Astrocyte (in vitro differentiated cells and primary cell): ENCODE measurements around the gene AVEN. TPM values are rescaled to one million over a fixed set of nuclear protein-coding genes. Genes with fewer than 3 reads are reported as not detected.

Experiments used
- DNase-seq: peaks from one replicate; pipeline ENCODE4 v3.0.0-alpha.2; 2010; ENCODE audit warnings: low read depth
- FAIRE-seq: peaks from 2 replicates; lab custom pipeline; 2011; peaks lifted over from hg19 to GRCh38; lab: Jason Lieb, UNC
- H2AFZ ChIP-seq: 2 replicates; pipeline ENCODE4 v1.6.0; 2012; ENCODE audit warnings: low read depth, low read length, inconsistent platforms
- H3K27ac ChIP-seq: 2 replicates; pipeline ENCODE4 v1.5.1; 2011; ENCODE audit warnings: low read depth, low read length, inconsistent platforms
- H3K27me3 ChIP-seq: 2 replicates; pipeline ENCODE4 v1.6.0; 2011; ENCODE audit warnings: low read length, inconsistent platforms; ENCODE audit not compliant: insufficient read depth
- H3K36me3 ChIP-seq: 2 replicates; pipeline ENCODE4 v1.5.1; 2011; ENCODE audit warnings: low read length, inconsistent platforms; ENCODE audit not compliant: insufficient read depth
- H3K4me1 ChIP-seq: 2 replicates; pipeline ENCODE4 v1.5.1; 2011; ENCODE audit warnings: low read length, inconsistent platforms; ENCODE audit not compliant: insufficient read depth
- H3K4me2 ChIP-seq: 2 replicates; pipeline ENCODE4 v1.6.0; 2012; ENCODE audit warnings: low read length, inconsistent platforms
- H3K4me3 ChIP-seq: 2 replicates; pipeline ENCODE4 v1.5.1; 2011; ENCODE audit warnings: low read depth, mild to moderate bottlenecking, low read length, inconsistent platforms; ENCODE audit not compliant: insufficient read depth
- H3K79me2 ChIP-seq: 2 replicates; pipeline ENCODE4 v1.6.0; 2012; ENCODE audit warnings: mild to moderate bottlenecking, low read length, inconsistent platforms; ENCODE audit not compliant: insufficient read depth
- H3K9ac ChIP-seq: 2 replicates; pipeline ENCODE4 v1.6.0; 2012; ENCODE audit warnings: mild to moderate bottlenecking, low read length, inconsistent platforms
- H3K9me3 ChIP-seq: 2 replicates; pipeline ENCODE4 v1.5.1; 2012; ENCODE audit warnings: low read depth, mild to moderate bottlenecking, low read length, inconsistent platforms; ENCODE audit not compliant: insufficient read depth
- H4K20me1 ChIP-seq: 2 replicates; pipeline ENCODE4 v1.6.0; 2012; ENCODE audit warnings: low read length, inconsistent platforms; ENCODE audit not compliant: insufficient read depth
- H3K27ac Mint-ChIP-seq: one replicate; pipeline ENCODE4 v1.8.0; 2021; ENCODE audit warnings: mild to moderate bottlenecking, mixed read lengths; ENCODE audit not compliant: unreplicated experiment
- H3K27me3 Mint-ChIP-seq: one replicate; pipeline ENCODE4 v1.8.0; 2021; ENCODE audit warnings: low read depth, mixed read lengths; ENCODE audit not compliant: unreplicated experiment
- H3K36me3 Mint-ChIP-seq: one replicate; pipeline ENCODE4 v1.8.0; 2021; ENCODE audit warnings: low read depth, mixed read lengths; ENCODE audit not compliant: unreplicated experiment
- H3K4me1 Mint-ChIP-seq: one replicate; pipeline ENCODE4 v1.8.0; 2021; ENCODE audit warnings: low read depth, mixed read lengths; ENCODE audit not compliant: unreplicated experiment
- H3K4me3 Mint-ChIP-seq: one replicate; pipeline ENCODE4 v1.8.0; 2021; ENCODE audit warnings: mild to moderate bottlenecking, moderate library complexity, mixed read lengths; ENCODE audit not compliant: unreplicated experiment
- H3K9me3 Mint-ChIP-seq: one replicate; pipeline ENCODE4 v1.8.0; 2021; ENCODE audit warnings: mild to moderate bottlenecking, mixed read lengths; ENCODE audit not compliant: unreplicated experiment
- EZH2 ChIP-seq: IDR thresholded peaks from 2 replicates; pipeline ENCODE4 v1.6.1; 2012; ENCODE audit warnings: mild to moderate bottlenecking, low read length, inconsistent platforms; ENCODE audit not compliant: insufficient read depth
- total RNA-seq: library from RNA; stranded (reverse); gene quantifications from 2 replicates; pipeline ENCODE4 v1.2.1, GENCODE V29; 2021
- TF ChIP-seq, protein P1 (sequence below): IDR thresholded peaks from 2 replicates; pipeline ENCODE4 v1.5.1; 2011; ENCODE audit warnings: low read depth, mild to moderate bottlenecking, inconsistent platforms, low read length, moderate library complexity; ENCODE audit not compliant: insufficient read depth

AVEN gene
- total RNA-seq, 1 donor from 2014 or later = 34.1 TPM

DNA sequence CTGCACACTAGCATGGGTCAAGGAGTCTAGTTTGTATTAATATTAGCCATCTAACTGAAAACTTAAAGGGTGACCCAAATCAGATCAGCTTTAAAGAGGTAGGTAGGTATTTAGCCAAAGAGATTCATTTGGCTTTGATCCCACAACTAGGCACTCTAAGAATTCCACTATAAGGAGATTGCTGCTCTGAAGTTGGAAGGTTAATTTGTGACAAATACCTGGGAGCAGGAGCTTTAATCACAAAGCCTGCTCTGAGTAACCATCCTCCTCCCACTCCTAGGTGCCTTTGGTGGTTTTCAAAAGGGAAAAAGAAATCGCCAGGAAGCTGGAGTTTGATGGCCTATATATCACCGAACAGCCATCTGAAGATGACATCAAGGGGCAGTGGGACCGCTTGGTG is 191.0 kb downstream of the AVEN start:
- Mint-ChIP-seq H3K36me3 (peaks cover 4% of the 10 kb centered on the region), H3K27me3 (no peaks in the 10 kb centered on the region), H3K4me1 (peaks cover 21% of the 10 kb centered on the region), H3K4me3 (no peak overlapping the region), H3K27ac (no peak overlapping the region), H3K9me3 (peaks cover 2% of the 10 kb centered on the region)
- H3K27ac ChIP-seq = no peak overlapping the region
- FAIRE-seq (no peak), DNase-seq (no peak)
- TF ChIP-seq, protein P1, sequence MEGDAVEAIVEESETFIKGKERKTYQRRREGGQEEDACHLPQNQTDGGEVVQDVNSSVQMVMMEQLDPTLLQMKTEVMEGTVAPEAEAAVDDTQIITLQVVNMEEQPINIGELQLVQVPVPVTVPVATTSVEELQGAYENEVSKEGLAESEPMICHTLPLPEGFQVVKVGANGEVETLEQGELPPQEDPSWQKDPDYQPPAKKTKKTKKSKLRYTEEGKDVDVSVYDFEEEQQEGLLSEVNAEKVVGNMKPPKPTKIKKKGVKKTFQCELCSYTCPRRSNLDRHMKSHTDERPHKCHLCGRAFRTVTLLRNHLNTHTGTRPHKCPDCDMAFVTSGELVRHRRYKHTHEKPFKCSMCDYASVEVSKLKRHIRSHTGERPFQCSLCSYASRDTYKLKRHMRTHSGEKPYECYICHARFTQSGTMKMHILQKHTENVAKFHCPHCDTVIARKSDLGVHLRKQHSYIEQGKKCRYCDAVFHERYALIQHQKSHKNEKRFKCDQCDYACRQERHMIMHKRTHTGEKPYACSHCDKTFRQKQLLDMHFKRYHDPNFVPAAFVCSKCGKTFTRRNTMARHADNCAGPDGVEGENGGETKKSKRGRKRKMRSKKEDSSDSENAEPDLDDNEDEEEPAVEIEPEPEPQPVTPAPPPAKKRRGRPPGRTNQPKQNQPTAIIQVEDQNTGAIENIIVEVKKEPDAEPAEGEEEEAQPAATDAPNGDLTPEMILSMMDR = no peak
- TF ChIP-seq EZH2 = no peak
- H3K36me3 ChIP-seq = no peaks in the 10 kb centered on the region
- H3K9me3 ChIP-seq = no peaks in the 10 kb centered on the region
- peaks cover 7% of the 10 kb centered on the region for H3K4me1 ChIP-seq
- no peak overlapping the region for H3K9ac ChIP-seq
- no peak overlapping the region for H3K4me3 ChIP-seq
- no peaks in the 10 kb centered on the region for H3K79me2 ChIP-seq
- no peak overlapping the region for H2AFZ ChIP-seq
- H4K20me1 ChIP-seq = peaks cover 4% of the 10 kb centered on the region
- H3K27me3 ChIP-seq = no peaks in the 10 kb centered on the region
- no peak overlapping the region for H3K4me2 ChIP-seq

DNA sequence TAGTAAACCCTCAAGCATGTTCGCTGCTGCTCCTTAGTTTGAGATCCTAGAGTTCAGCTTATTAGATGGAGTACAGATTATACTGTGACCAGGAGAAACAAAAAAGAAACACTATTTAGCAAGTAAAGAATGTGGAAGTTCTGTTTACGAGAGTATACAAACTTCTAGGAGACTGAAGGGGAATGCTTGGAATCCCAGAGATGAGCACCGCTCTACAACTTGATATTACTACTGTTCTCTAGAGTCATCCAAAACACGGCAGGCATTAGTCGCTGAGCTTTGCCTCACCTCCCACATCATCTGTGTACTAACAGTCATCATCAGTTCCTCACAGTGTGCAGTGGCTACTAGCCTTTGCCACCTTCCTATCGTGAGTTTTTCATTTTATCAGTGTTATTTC is 192.1 kb downstream of the AVEN start:
- no peak for FAIRE-seq
- H3K9me3 ChIP-seq = no peaks in the 10 kb centered on the region
- no peak overlapping the region for H3K27ac Mint-ChIP-seq
- H4K20me1 ChIP-seq = no peaks in the 10 kb centered on the region
- H3K27me3 ChIP-seq = no peaks in the 10 kb centered on the region
- no peak overlapping the region for H3K4me3 Mint-ChIP-seq
- no peaks in the 10 kb centered on the region for H3K4me1 ChIP-seq
- H3K27ac ChIP-seq = no peak overlapping the region
- H3K4me2 ChIP-seq = no peak overlapping the region
- H3K9ac ChIP-seq = no peak overlapping the region
- H3K9me3 Mint-ChIP-seq = peaks cover 5% of the 10 kb centered on the region
- no peaks in the 10 kb centered on the region for H3K27me3 Mint-ChIP-seq
- no peak overlapping the region for H2AFZ ChIP-seq
- no peak for DNase-seq
- TF ChIP-seq, protein P1 = no peak
- TF ChIP-seq EZH2 = no peak
- H3K36me3 ChIP-seq = no peaks in the 10 kb centered on the region
- H3K4me1 Mint-ChIP-seq = peaks cover 10% of the 10 kb centered on the region
- H3K4me3 ChIP-seq = no peak overlapping the region
- no peaks in the 10 kb centered on the region for H3K36me3 Mint-ChIP-seq
- H3K79me2 ChIP-seq = no peaks in the 10 kb centered on the region

DNA sequence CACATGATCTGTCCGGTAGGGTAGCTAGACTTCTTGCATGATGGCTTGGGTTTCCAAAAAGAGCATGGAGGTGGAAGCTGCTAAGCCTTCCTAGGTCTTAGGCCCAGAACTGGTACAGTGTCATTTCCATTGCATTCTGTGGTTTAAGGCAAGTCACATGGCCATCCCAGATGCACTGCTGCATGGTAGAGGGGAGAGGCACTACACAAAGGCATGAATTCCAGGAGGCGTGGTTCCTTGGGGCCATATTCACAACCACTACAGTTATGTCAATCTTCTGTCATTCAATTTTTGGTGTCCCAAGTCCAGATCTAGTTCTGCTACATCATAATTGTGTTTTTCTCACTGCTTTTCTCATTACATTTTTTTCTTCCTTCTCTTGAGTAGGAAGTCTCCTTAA is 192.9 kb downstream of the AVEN start:
- no peaks in the 10 kb centered on the region for H3K36me3 Mint-ChIP-seq
- no peak overlapping the region for H3K4me3 ChIP-seq
- no peak overlapping the region for H2AFZ ChIP-seq
- no peak overlapping the region for H3K27ac ChIP-seq
- H3K9me3 ChIP-seq = no peaks in the 10 kb centered on the region
- no peak for TF ChIP-seq EZH2
- TF ChIP-seq, protein P1 = no peak
- H3K4me1 Mint-ChIP-seq = peaks cover 10% of the 10 kb centered on the region
- H3K36me3 ChIP-seq = no peaks in the 10 kb centered on the region
- no peaks in the 10 kb centered on the region for H3K27me3 ChIP-seq
- no peak overlapping the region for H3K4me2 ChIP-seq
- H3K9me3 Mint-ChIP-seq = peaks cover 5% of the 10 kb centered on the region
- no peaks in the 10 kb centered on the region for H3K79me2 ChIP-seq
- no peak overlapping the region for H3K4me3 Mint-ChIP-seq
- no peaks in the 10 kb centered on the region for H3K27me3 Mint-ChIP-seq
- H3K27ac Mint-ChIP-seq = no peak overlapping the region
- H3K4me1 ChIP-seq = no peaks in the 10 kb centered on the region
- DNase-seq (no peak), FAIRE-seq (no peak)
- no peaks in the 10 kb centered on the region for H4K20me1 ChIP-seq
- H3K9ac ChIP-seq = no peak overlapping the region
